HG02885 (cell line): ENCODE measurements around the gene SLC27A2.
"Not testable (repeated sequence)": the region's sequence is repeated elsewhere in the genome, so short reads cannot be mapped to it uniquely, and the experiment has no call there.

Source experiments
- ATAC-seq: cut with Tn5 transposase; IDR thresholded peaks from one replicate; pipeline ENCODE4 v1.9.1; 2021; ENCODE audit warnings: mild to moderate bottlenecking; ENCODE audit not compliant: unreplicated experiment, poor library complexity

SLC27A2 gene

GRCh38 chr15:50181969-50182218 lies at the start of gene SLC27A2:
Gene SLC27A2, plus strand, starts transcription at chr15:50182196. Its CDS starts 232 bp downstream, at chr15:50182428.
- ATAC-seq: no peak

DNA sequence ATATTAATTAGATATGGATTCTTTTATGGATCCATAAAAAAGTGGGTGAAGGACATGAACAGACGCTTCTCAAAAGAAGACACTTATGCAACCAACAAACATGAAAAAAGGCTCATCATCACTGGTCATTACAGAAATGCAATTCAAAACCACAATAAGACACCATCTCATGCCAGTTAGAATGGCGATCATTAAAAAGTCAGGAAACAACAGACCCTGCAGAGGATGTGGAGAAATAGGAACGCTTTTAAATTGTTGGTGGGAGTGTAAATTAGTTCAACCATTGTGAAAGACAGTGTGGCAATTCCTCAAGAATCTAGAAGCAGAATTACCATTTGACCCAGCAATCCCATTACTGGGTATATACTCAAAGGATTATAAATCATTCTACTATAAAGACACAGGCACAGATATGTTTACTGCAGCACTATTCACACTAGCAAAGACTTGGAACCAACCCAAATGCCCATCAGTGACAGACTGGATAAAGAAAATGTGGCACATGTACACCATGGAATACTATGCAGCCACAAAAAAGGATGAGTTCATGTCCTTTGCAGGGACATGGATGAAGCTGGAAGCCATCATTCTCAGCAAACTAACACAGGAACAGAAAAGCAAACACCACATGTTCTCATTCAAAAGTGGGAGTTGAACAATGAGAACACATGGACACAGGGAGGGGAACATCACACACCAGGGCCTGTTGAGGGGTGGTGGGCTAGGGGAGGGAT lies 49.6 kb upstream of the SLC27A2 start:
- ATAC-seq: not testable (repeated sequence)

DNA sequence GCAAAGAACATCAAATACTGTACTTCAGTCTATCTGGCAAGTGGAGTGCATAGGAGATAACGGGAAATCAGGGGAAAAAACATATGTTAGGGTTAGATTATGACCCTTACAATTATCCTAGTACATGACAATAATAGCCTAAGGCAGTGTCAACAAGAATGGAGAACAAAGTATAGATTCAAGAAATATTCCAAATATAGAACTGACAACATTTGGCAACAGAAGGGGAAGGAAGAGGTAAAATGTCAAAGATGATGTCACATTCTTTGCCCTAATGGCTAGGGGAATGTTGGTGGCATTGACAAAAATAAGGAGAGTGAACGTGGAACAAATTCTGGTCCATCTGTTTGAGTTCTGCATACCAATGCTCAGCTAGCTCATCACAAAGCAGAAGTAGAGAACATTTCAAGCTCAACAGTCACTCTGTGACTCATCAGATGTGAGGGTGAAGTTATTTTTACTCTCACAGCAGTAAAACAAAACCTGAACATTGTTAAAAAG lies 47.4 kb upstream of the SLC27A2 start:
- peak; percentile 94 for ATAC-seq

- peak; percentile 56 for ATAC-seq
Observed at GRCh38 chr15:50135031-50135551, 46.9 kb upstream of the SLC27A2 start.

DNA sequence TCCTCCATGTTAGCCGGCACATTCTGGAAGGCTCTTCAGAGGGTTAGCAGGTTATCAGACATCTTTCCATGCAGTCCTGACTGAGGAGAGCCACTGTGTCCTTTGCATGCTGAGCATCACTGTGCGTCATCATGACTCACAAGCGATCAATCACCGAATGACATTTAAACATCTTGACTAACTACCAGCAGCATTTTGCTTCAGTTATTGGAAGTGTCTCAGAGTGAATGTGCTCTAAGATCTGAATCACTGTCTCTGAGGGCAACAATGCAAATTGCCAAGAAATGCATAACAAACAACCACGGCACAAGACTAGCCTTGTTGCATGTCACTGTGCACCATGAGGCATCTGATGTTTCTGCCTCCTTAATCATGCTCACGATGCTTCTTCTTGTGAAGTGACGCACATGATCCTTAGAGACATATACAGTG lies 44.6 kb upstream of the SLC27A2 start:
- no peak for ATAC-seq

GRCh38 chr15:50137893-50138292 lies 44.1 kb upstream of the SLC27A2 start:
- no peak for ATAC-seq

DNA sequence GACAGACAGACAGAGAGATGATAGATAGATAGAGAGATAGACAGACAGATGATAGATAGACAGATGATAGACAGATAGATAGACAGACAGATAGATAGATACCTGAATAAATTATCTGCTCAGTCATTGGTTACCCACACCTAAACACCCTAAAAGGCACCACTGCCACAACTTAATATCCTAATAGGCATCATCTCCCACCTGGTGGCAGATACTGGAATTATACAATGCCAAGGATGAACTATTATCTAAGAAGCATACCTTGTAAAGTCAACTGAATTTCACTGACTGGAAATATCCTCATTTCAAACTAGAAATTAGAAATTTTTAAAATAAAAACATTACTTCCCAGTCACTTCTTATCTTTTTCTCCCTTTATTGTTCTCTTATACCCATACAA lies 43.6 kb upstream of the SLC27A2 start:
- ATAC-seq: no peak

DNA sequence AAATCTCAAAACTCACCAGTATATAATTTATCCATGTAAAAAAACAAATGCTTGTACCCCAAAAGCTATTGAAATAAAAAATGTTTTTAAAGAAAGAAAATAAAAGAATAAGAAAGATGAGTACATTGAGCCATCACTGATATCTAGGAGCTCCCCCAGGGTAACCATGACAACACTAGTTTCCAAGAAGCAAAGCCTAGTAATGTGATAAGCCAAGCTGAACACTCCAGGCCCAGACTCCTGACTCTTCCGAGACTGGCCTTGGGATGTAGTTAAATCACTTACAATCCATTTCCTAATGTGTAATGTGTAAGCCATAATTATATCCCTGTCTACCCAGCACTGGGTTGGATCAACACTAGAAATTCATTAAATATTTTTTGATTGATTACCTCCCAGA lies 41.9 kb upstream of the SLC27A2 start:
- ATAC-seq: no peak

DNA sequence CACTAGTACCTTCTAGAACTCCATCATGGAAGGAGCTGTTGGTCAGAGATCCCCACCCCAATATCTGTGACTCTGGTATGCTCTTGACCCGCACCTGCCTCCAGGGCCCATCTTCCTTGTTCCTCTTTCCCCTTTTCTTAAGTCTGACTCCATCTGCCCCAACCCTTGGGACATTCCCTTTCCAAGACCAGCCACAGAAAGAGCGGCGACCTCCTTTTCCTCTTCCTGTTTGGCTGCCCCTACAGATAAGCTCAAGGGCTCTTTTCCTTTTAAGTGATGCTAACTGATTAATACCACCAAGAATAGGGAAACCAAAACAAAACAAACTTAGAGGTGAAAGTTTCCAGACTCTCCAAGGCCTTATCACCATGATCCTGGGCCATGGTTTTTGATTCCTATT lies 41.0 kb upstream of the SLC27A2 start:
- ATAC-seq: no peak

DNA sequence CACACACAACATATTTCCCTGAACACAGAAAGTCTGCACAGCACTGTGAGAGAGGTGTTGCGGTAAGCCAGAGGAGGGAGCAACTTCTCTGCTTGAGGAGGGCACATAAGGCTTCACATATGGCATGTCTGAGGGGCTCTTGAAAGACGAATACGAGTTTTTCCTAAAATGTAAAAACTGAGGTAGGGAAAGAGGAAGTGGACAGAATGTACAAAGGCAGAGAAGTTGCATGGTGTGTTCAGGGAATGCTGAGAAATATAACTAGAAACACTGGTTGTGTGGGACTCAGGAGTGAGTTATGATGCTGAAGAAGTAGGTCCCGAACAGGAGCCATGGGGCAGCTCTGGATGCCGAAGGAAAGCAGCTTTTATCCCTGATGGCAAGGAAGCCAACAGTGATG lies 40.1 kb upstream of the SLC27A2 start:
- ATAC-seq: no peak

- no peak for ATAC-seq
Observed at GRCh38 chr15:50143255-50143860, 38.6 kb upstream of the SLC27A2 start.

GRCh38 chr15:50144341-50145120 lies 37.5 kb upstream of the SLC27A2 start:
- ATAC-seq: no peak

DNA sequence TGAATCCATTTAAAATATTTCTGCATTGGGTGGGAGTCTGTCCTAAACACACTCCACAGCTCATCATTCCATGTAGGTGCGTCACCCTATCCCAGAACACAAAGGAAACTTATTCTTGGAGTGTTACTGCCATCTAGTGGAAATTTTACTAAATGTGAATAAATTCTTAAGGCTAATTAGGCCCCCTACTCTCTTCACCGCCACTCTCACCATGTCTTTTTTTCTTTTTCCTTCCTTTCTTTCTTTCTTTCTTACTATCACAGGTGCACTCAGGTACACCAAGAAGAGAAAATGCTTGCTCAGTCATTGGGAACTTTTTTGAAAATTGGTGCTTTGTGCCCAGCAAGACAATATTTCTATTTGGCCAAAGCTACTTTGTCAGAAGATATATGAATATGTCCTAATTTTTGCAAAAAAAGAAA lies 36.5 kb upstream of the SLC27A2 start:
- peak; percentile 56 for ATAC-seq

DNA sequence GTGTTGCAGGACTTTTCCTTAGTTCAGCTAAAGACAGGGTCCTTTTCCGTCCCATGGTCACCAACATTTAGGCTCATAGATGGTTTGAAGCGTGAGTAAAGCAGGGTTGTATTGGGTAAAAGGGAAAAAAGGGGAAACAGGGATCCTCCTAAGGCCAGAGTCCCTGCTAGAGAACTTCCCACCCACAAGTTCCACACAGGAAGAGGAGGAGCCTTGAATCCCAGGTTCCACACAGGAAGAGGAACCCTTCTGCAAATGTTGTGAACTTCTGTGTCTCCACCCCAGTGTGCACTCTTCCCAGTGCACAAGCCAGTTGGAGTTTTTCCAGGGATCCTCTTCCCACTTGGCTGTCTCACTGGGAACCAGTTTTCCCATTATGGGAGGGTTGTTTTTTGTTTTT lies 35.4 kb upstream of the SLC27A2 start:
- ATAC-seq: no peak

- no peak for ATAC-seq
Observed at GRCh38 chr15:50148362-50148963, 33.5 kb upstream of the SLC27A2 start.

GRCh38 chr15:50149090-50149489 lies 32.9 kb upstream of the SLC27A2 start:
- ATAC-seq: no peak

DNA sequence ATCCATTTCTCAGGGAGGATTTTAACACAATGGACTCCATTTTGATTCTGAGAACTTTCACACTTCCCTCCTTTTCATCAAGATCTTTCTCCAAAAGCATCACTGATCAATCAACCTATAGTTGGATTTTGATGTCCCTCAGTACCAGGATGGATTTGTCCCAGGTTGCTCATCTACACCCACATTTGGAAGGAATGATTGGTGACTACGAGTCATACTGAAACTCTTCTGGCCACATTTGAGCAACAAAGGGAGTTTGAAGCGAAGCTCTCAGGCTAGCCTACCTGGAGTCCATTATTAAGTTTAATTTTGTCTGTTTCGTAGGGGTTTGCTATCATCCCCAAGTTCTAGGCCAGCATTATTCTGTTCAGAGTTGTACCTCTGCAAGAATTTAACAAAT lies 31.6 kb upstream of the SLC27A2 start:
- peak; percentile 63 for ATAC-seq

DNA sequence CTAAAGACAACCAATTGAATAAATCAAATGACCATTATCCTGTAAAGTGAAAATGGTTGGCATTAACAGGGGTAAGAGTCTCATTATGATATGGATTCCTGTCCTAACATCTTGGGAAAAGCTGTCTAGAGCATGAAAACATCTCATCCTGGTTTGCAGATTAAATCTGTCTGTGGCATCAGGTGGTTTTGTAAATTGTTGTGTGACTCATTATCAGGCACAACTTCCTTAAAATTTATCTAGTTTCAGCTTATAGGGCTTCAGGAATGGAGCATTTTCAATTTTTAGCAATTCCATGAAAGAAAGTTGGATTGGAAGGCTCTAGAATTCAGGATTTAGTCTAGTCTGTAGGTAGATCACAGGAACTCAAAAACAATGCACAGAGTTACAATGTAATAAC lies 31.1 kb upstream of the SLC27A2 start:
- ATAC-seq: no peak

- no peak for ATAC-seq
Observed at GRCh38 chr15:50151476-50151875, 30.5 kb upstream of the SLC27A2 start.

- not testable (repeated sequence) for ATAC-seq
Observed at GRCh38 chr15:50158236-50158635, 23.8 kb upstream of the SLC27A2 start.
